Duodenal mucosa (tissue), 2 donors: Measurements from ENCODE around the gene DNASE1L2.

Experiments
- H3K27ac ChIP-seq: one replicate; pipeline ENCODE4 v1.7.0; 2013; ENCODE audit warnings: low read depth, low read length
- H3K27me3 ChIP-seq, 2 donors: one replicate each; pipeline ENCODE4 v1.7.0; 2013; ENCODE audit warnings: low read length in 2 of 2, control low read depth in 1 of 2; ENCODE audit not compliant: insufficient read depth in 2 of 2, control insufficient read depth in 1 of 2
- H3K36me3 ChIP-seq, 2 donors: one replicate each; pipeline ENCODE4 v1.7.0; 2013; ENCODE audit warnings: low read length in 2 of 2, control low read depth in 1 of 2; ENCODE audit not compliant: insufficient read depth in 2 of 2, control insufficient read depth in 1 of 2
- H3K4me1 ChIP-seq, 2 donors: one replicate each; pipeline ENCODE4 v1.7.0; 2013; ENCODE audit warnings: low read length in 2 of 2, control low read depth in 1 of 2; ENCODE audit not compliant: insufficient read depth in 2 of 2, control insufficient read depth in 1 of 2
- H3K4me3 ChIP-seq, 2 donors: one replicate each; pipeline ENCODE4 v1.7.0; 2013; ENCODE audit warnings: low read length in 2 of 2, low read depth in 1 of 2
- H3K9ac ChIP-seq, 2 donors: one replicate each; pipeline ENCODE4 v1.7.0; 2013; ENCODE audit warnings: low read length in 2 of 2, low read depth in 1 of 2
- H3K9me3 ChIP-seq, 2 donors: one replicate each; pipeline ENCODE4 v1.7.0; 2013; ENCODE audit warnings: low read length in 2 of 2, control low read depth in 1 of 2; ENCODE audit not compliant: control insufficient read depth in 1 of 2

The DNASE1L2 gene

GRCh38 chr16:2194852-2195321 is 41.4 kb upstream of the DNASE1L2 start:
- Histone ChIP-seq H3K36me3 (no peaks in the 10 kb centered on the region), H3K9ac (no peak overlapping the region), H3K27me3 (peaks cover 38 to 41% of the 10 kb centered on the region in 2 donors), H3K27ac (no peak overlapping the region), H3K4me1 (peaks cover 0 to 12% of the 10 kb centered on the region in 2 donors), H3K4me3 (no peak overlapping the region), H3K9me3 (no peaks in the 10 kb centered on the region)

GRCh38 chr16:2195322-2196161 is 40.7 kb upstream of the DNASE1L2 start:
- Histone ChIP-seq H3K9ac (no peak overlapping the region), H3K27me3 (peaks cover 41 to 43% of the 10 kb centered on the region in 2 donors)

GRCh38 chr16:2196162-2196980 is 39.9 kb upstream of the DNASE1L2 start, which contains the start of gene CASKIN1:
Gene CASKIN1, minus strand, starts transcription at chr16:2196605. Its CDS starts 173 bp downstream, at chr16:2196432.
- no peaks in the 10 kb centered on the region for H3K9me3 ChIP-seq
- no peak within 1 kb of the TSS for H3K27ac ChIP-seq
- no peaks in the 10 kb centered on the region for H3K36me3 ChIP-seq
- H3K27me3 ChIP-seq = peaks cover 41 to 43% of the 10 kb centered on the region in 2 donors
- peaks cover 0 to 12% of the 10 kb centered on the region in 2 donors for H3K4me1 ChIP-seq
- H3K4me3 ChIP-seq = no peak within 1 kb of the TSS
- H3K9ac ChIP-seq = no peak within 1 kb of the TSS

More at GRCh38 chr16:2195322-2196161, 40.7 kb upstream of the DNASE1L2 start:
- peaks cover 0 to 12% of the 10 kb centered on the region in 2 donors for H3K4me1 ChIP-seq
- no peaks in the 10 kb centered on the region for H3K36me3 ChIP-seq
- no peak overlapping the region for H3K4me3 ChIP-seq
- no peaks in the 10 kb centered on the region for H3K9me3 ChIP-seq
- H3K27ac ChIP-seq = no peak overlapping the region

- Histone ChIP-seq H3K27me3 (peaks cover 41 to 43% of the 10 kb centered on the region in 2 donors), H3K9ac (no peak overlapping the region), H3K36me3 (no peaks in the 10 kb centered on the region), H3K9me3 (no peaks in the 10 kb centered on the region), H3K4me1 (peaks cover 0 to 12% of the 10 kb centered on the region in 2 donors), H3K4me3 (no peak overlapping the region), H3K27ac (no peak overlapping the region)
Measured at GRCh38 chr16:2196981-2197511, 39.2 kb upstream of the DNASE1L2 start.

- Histone ChIP-seq H3K36me3 (no peaks in the 10 kb centered on the region), H3K27ac (no peak overlapping the region), H3K4me1 (peaks cover 0 to 12% of the 10 kb centered on the region in 2 donors), H3K27me3 (peaks cover 41 to 43% of the 10 kb centered on the region in 2 donors), H3K9me3 (no peaks in the 10 kb centered on the region), H3K9ac (no peak overlapping the region), H3K4me3 (no peak overlapping the region)
Measured at GRCh38 chr16:2197765-2198164, 38.5 kb upstream of the DNASE1L2 start.

- no peak overlapping the region for H3K9ac ChIP-seq
- H3K27ac ChIP-seq = no peak overlapping the region
- peaks cover 0 to 12% of the 10 kb centered on the region in 2 donors for H3K4me1 ChIP-seq
- no peaks in the 10 kb centered on the region for H3K9me3 ChIP-seq
- H3K36me3 ChIP-seq = no peaks in the 10 kb centered on the region
- peaks cover 41 to 43% of the 10 kb centered on the region in 2 donors for H3K27me3 ChIP-seq
- H3K4me3 ChIP-seq = no peak overlapping the region
Measured at GRCh38 chr16:2198283-2198682, 38.0 kb upstream of the DNASE1L2 start.

GRCh38 chr16:2199095-2199494 is 37.1 kb upstream of the DNASE1L2 start:
- H3K4me1 ChIP-seq = peaks cover 0 to 12% of the 10 kb centered on the region in 2 donors
- H3K27ac ChIP-seq = no peak overlapping the region
- no peaks in the 10 kb centered on the region for H3K36me3 ChIP-seq
- H3K9ac ChIP-seq = no peak overlapping the region
- H3K27me3 ChIP-seq = peaks cover 37 to 43% of the 10 kb centered on the region in 2 donors
- no peaks in the 10 kb centered on the region for H3K9me3 ChIP-seq
- no peak overlapping the region for H3K4me3 ChIP-seq

- no peak overlapping the region for H3K4me3 ChIP-seq
- H3K9ac ChIP-seq = no peak overlapping the region
- peaks cover 2 to 13% of the 10 kb centered on the region in 2 donors for H3K4me1 ChIP-seq
- no peak overlapping the region for H3K27ac ChIP-seq
- peaks cover 32 to 37% of the 10 kb centered on the region in 2 donors for H3K27me3 ChIP-seq
- no peaks in the 10 kb centered on the region for H3K36me3 ChIP-seq
- no peaks in the 10 kb centered on the region for H3K9me3 ChIP-seq
Measured at GRCh38 chr16:2199621-2200139, 36.6 kb upstream of the DNASE1L2 start.

GRCh38 chr16:2200313-2200712 is 35.9 kb upstream of the DNASE1L2 start:
- peaks cover 25 to 30% of the 10 kb centered on the region in 2 donors for H3K27me3 ChIP-seq
- H3K9me3 ChIP-seq = no peaks in the 10 kb centered on the region
- no peak overlapping the region for H3K27ac ChIP-seq
- H3K4me3 ChIP-seq = no peak overlapping the region
- peaks cover 4 to 8% of the 10 kb centered on the region in 2 donors for H3K4me1 ChIP-seq
- no peaks in the 10 kb centered on the region for H3K36me3 ChIP-seq
- H3K9ac ChIP-seq = no peak overlapping the region
